HG03439 (cell line): ENCODE results near the gene CSTF3.

Experiments
- ATAC-seq: cut with Tn5 transposase; IDR thresholded peaks from one replicate; pipeline ENCODE4 v1.9.1; 2021; ENCODE audit warnings: mild to moderate bottlenecking, moderate library complexity; ENCODE audit not compliant: unreplicated experiment

The CSTF3 gene

GRCh38 chr11:33045551-33046255 lies 115.6 kb downstream of the CSTF3 start:
- no peak for ATAC-seq

- no peak for ATAC-seq
Observed at GRCh38 chr11:33044285-33044756, 117.0 kb downstream of the CSTF3 start.

GRCh38 chr11:33043221-33043830 lies 118.0 kb downstream of the CSTF3 start:
- no peak for ATAC-seq

GRCh38 chr11:33040862-33041453 lies 120.3 kb downstream of the CSTF3 start:
- peak; percentile 22 for ATAC-seq

DNA sequence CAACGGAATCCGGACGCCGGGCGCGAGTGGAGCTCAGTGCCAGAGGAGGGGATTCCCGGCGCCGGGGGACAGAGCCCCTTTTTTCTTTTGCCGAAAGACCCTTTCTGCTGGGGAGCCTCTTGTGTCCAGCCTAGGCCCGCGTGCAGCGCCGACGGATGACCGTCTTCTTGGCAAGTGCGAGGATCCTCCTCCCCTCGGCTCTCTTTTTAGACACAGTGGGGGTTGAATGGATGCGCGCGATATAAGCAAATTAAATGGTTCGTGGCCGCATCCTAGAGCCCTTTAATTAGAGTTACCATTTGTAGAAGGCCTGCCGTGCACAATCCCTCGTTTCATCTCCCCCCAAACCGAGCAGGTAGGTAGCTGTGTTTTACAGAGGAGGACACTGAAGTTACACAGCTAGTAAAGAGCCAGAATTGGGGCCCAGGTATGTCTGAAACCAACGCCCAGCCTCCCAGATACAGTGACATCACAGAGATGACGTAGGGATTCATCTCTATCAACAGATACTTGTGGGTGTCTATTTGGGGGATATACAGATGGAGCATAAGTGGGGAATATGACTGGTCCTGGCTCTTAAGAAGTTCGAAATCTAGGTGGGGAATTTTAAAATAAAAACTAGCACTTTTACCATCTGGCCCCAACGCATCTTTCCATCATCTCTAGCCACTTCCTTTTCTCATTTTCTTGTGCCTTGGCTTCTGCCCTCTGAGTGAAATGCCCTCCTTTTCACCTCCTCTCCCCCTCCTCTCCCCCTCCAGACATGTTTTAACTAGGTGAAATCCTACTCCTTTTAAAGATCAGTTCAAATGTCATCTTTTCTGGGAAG lies 121.0 kb downstream of the CSTF3 start:
- ATAC-seq: peak; percentile 40

GRCh38 chr11:33039274-33040032 lies 121.8 kb downstream of the CSTF3 start, which contains the start of gene TCP11L1:
Gene TCP11L1 (plus strand): TSS chr11:33039572. CDS start chr11:33043774, 4,202 bp downstream.
- peak; percentile 77 for ATAC-seq

GRCh38 chr11:33035011-33035410 lies 126.3 kb downstream of the CSTF3 start:
- ATAC-seq: no peak
